Measurements from ENCODE around the gene EEF1AKMT1.

DNA sequence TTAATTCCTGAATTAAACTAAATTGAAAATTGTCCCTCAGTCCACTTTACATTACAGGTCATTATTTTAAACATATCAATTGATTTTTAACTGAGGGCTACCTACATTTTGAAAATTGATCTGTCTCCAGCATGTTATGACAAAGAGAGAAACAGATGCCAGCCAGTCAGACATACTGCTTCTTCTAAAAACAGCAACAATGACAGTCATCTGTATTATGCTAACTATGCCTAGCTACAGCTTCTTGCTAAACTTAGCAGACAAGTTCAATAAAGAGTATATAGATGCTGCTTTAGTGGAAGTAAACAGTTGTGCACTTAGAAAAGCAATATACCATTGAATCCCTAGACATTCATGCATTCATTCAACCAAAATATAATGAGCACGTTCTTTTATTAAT is 48.6 kb upstream of the EEF1AKMT1 start:
- TF ChIP-seq, protein P1, sequence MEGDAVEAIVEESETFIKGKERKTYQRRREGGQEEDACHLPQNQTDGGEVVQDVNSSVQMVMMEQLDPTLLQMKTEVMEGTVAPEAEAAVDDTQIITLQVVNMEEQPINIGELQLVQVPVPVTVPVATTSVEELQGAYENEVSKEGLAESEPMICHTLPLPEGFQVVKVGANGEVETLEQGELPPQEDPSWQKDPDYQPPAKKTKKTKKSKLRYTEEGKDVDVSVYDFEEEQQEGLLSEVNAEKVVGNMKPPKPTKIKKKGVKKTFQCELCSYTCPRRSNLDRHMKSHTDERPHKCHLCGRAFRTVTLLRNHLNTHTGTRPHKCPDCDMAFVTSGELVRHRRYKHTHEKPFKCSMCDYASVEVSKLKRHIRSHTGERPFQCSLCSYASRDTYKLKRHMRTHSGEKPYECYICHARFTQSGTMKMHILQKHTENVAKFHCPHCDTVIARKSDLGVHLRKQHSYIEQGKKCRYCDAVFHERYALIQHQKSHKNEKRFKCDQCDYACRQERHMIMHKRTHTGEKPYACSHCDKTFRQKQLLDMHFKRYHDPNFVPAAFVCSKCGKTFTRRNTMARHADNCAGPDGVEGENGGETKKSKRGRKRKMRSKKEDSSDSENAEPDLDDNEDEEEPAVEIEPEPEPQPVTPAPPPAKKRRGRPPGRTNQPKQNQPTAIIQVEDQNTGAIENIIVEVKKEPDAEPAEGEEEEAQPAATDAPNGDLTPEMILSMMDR (IDR thresholded peaks at IDR 0.05), result no peak
- no peak for TF ChIP-seq POLR2A (IDR thresholded peaks at IDR 0.05)

Measured in heart left ventricle (tissue), 13 donors.